Measurements from ENCODE around the gene SMCHD1.

The SMCHD1 gene

GRCh38 chr18:2655178-2655953, at the start of gene SMCHD1:
TSS of gene SMCHD1 (plus strand) at chr18:2655726. CDS start at chr18:2656076, 350 bp downstream.
- peak; percentile 91 to 93 for DNase-seq (ENCODE audit: low read depth in 2 of 2)

GRCh38 chr18:2606335-2606734, 49.2 kb upstream of the SMCHD1 start:
- DNase-seq (ENCODE audit: low read depth in 2 of 2) = no peak

GRCh38 chr18:2609604-2610003, 45.9 kb upstream of the SMCHD1 start:
- DNase-seq (ENCODE audit: low read depth in 2 of 2) = no peak

- DNase-seq (ENCODE audit: low read depth in 2 of 2) = no peak
Measured at GRCh38 chr18:2610549-2610948, 45.0 kb upstream of the SMCHD1 start.

GRCh38 chr18:2612996-2613395, 42.5 kb upstream of the SMCHD1 start:
- DNase-seq (ENCODE audit: low read depth in 2 of 2) = no peak

GRCh38 chr18:2617401-2617998, 38.0 kb upstream of the SMCHD1 start:
- no peak for DNase-seq (ENCODE audit: low read depth in 2 of 2)

- no peak for DNase-seq (ENCODE audit: low read depth in 2 of 2)
Measured at GRCh38 chr18:2618009-2618408, 37.5 kb upstream of the SMCHD1 start.

- no peak for DNase-seq (ENCODE audit: low read depth in 2 of 2)
Measured at GRCh38 chr18:2625217-2625616, 30.3 kb upstream of the SMCHD1 start.

- no peak for DNase-seq (ENCODE audit: low read depth in 2 of 2)
Measured at GRCh38 chr18:2627821-2628276, 27.7 kb upstream of the SMCHD1 start.

- no peak for DNase-seq (ENCODE audit: low read depth in 2 of 2)
Measured at GRCh38 chr18:2629003-2629402, 26.5 kb upstream of the SMCHD1 start.

GRCh38 chr18:2635586-2635985, 19.9 kb upstream of the SMCHD1 start:
- DNase-seq (ENCODE audit: low read depth in 2 of 2) = no peak

GRCh38 chr18:2636126-2636631, 19.3 kb upstream of the SMCHD1 start:
- DNase-seq (ENCODE audit: low read depth in 2 of 2) = no peak

- no peak for DNase-seq (ENCODE audit: low read depth in 2 of 2)
Measured at GRCh38 chr18:2641638-2642037, 13.9 kb upstream of the SMCHD1 start.

- DNase-seq (ENCODE audit: low read depth in 2 of 2) = no peak
Measured at GRCh38 chr18:2642771-2643170, 12.8 kb upstream of the SMCHD1 start.

GRCh38 chr18:2644535-2644934, 11.0 kb upstream of the SMCHD1 start:
- DNase-seq (ENCODE audit: low read depth in 2 of 2) = no peak

GRCh38 chr18:2651981-2652380, 3.5 kb upstream of the SMCHD1 start:
- no peak for DNase-seq (ENCODE audit: low read depth in 2 of 2)

GRCh38 chr18:2653467-2653866, 2.1 kb upstream of the SMCHD1 start:
- DNase-seq (ENCODE audit: low read depth in 2 of 2) = no peak

- no peak for DNase-seq (ENCODE audit: low read depth in 2 of 2)
Measured at GRCh38 chr18:2654169-2654927, 1.2 kb upstream of the SMCHD1 start.

GRCh38 chr18:2654928-2655177, 673 bp upstream of the SMCHD1 start:
- DNase-seq (ENCODE audit: low read depth in 2 of 2) = peak; percentile 50 to 61

GRCh38 chr18:2655954-2656236, 369 bp downstream of the SMCHD1 start:
- no peak for DNase-seq (ENCODE audit: low read depth in 2 of 2)

- DNase-seq (ENCODE audit: low read depth in 2 of 2) = peak in 1 of 2 donors; percentile 34
Measured at GRCh38 chr18:2656237-2656980, 883 bp downstream of the SMCHD1 start.

GRCh38 chr18:2656981-2657512, 1.5 kb downstream of the SMCHD1 start:
- no peak for DNase-seq (ENCODE audit: low read depth in 2 of 2)
